ENCODE data around the gene MAP2K5.

MAP2K5 gene

DNA sequence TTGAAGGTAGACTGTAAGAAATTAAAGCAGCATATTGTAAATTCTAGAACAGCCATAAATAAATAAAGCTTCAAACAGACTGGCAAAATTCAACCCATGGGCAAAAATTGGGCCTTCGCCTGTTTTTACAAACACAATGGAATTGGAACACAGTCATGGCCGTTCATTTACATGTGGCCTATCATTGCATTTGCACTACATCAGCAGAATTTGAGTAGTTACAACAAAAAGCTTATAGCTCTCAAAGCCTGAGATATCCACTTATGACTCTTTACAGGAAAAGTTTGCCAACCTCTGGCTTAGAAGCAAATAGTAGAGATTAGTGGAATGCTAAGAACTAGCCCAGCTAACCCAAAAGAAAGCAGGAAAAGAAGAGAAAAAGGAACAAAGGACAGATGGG lies 143.2 kb downstream of the MAP2K5 start:
- no peak for ATAC-seq
- TF ChIP-seq RARB (CRISPR knock-in tag; IDR thresholded peaks at IDR 0.05): no peak
- TF ChIP-seq GLIS3 (CRISPR knock-in tag; IDR thresholded peaks at IDR 0.05): no peak
- TF ChIP-seq ARNTL (CRISPR knock-in tag; IDR thresholded peaks at IDR 0.05; ENCODE audit: borderline replicate concordance, low read depth): no peak
- no peak for TF ChIP-seq ZNF565 (CRISPR knock-in tag; conservative IDR thresholded peaks at IDR 0.05; ENCODE audit: low read depth)
- TF ChIP-seq ZNF8 (CRISPR knock-in tag; IDR thresholded peaks at IDR 0.05): no peak
- TF ChIP-seq, protein P1, sequence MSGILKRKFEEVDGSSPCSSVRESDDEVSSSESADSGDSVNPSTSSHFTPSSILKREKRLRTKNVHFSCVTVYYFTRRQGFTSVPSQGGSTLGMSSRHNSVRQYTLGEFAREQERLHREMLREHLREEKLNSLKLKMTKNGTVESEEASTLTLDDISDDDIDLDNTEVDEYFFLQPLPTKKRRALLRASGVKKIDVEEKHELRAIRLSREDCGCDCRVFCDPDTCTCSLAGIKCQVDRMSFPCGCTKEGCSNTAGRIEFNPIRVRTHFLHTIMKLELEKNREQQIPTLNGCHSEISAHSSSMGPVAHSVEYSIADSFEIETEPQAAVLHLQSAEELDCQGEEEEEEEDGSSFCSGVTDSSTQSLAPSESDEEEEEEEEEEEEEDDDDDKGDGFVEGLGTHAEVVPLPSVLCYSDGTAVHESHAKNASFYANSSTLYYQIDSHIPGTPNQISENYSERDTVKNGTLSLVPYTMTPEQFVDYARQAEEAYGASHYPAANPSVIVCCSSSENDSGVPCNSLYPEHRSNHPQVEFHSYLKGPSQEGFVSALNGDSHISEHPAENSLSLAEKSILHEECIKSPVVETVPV (CRISPR knock-in tag; IDR thresholded peaks at IDR 0.05): no peak

DNA sequence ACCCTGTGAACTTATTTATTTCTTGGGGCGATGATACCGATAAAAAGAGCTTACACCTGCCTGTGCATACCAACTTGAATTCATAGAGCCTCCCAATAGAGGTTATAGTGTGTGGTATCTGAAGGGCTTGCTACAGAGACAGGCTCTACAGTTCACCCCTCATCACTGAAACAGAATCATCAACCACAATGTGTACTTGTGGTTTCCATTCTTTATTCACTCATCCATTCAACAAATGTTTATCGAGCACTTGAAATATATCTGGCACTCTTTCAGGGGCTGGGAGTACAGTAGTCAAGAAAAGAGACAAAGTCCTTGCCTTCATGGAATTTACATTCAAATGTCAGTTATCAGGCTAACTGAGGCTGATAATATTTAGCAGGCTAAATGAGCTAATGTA lies 148.4 kb downstream of the MAP2K5 start:
- TF ChIP-seq ZNF70 (CRISPR knock-in tag; IDR thresholded peaks at IDR 0.05): no peak
- no peak for TF ChIP-seq ESRRG (CRISPR knock-in tag; IDR thresholded peaks at IDR 0.05)
- no peak for TF ChIP-seq ZFP3 (CRISPR knock-in tag; IDR thresholded peaks at IDR 0.05)
- TF ChIP-seq, protein P1 (CRISPR knock-in tag; IDR thresholded peaks at IDR 0.05): no peak
- TF ChIP-seq TOX (CRISPR knock-in tag; IDR thresholded peaks at IDR 0.05; ENCODE audit: borderline replicate concordance): no peak
- TF ChIP-seq, protein P2, sequence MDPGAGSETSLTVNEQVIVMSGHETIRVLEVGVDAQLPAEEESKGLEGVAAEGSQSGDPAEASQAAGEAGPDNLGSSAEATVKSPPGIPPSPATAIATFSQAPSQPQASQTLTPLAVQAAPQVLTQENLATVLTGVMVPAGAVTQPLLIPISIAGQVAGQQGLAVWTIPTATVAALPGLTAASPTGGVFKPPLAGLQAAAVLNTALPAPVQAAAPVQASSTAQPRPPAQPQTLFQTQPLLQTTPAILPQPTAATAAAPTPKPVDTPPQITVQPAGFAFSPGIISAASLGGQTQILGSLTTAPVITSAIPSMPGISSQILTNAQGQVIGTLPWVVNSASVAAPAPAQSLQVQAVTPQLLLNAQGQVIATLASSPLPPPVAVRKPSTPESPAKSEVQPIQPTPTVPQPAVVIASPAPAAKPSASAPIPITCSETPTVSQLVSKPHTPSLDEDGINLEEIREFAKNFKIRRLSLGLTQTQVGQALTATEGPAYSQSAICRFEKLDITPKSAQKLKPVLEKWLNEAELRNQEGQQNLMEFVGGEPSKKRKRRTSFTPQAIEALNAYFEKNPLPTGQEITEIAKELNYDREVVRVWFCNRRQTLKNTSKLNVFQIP (CRISPR knock-in tag; IDR thresholded peaks at IDR 0.05; ENCODE audit: borderline replicate concordance, low read depth): no peak
- no peak for TF ChIP-seq TCF4 (CRISPR knock-in tag; IDR thresholded peaks at IDR 0.05; ENCODE audit: borderline replicate concordance)
- no peak for TF ChIP-seq GLIS3 (CRISPR knock-in tag; IDR thresholded peaks at IDR 0.05)
- no peak for ATAC-seq

DNA sequence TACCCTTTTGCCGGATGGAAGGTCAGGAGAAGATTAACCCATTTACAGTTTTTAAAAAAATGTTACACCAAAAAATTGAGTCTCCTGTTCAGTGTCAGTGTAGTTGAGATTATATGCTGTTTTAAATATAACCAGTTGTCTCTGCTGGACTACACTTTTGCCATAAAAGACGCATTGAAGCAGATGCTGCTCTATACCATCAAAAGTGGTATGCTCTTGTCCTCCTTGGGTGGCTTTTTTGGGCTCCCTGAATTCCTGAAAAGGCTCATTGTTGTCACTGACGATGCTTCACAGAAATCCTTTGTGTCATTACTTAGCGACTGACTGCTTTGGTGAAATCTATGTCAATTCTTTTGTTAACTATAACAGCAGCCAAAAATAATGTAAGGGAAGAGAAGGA lies 148.9 kb downstream of the MAP2K5 start:
- TF ChIP-seq ZNF565 (CRISPR knock-in tag; conservative IDR thresholded peaks at IDR 0.05; ENCODE audit: low read depth) (no peak), TCF4 (CRISPR knock-in tag; IDR thresholded peaks at IDR 0.05; ENCODE audit: borderline replicate concordance) (no peak), ZC3H10 (CRISPR knock-in tag; IDR thresholded peaks at IDR 0.05) (no peak), ARNTL (CRISPR knock-in tag; IDR thresholded peaks at IDR 0.05; ENCODE audit: borderline replicate concordance, low read depth) (no peak), ZNF8 (CRISPR knock-in tag; IDR thresholded peaks at IDR 0.05) (no peak), SNAI2 (CRISPR knock-in tag; IDR thresholded peaks at IDR 0.05) (no peak)
- TF ChIP-seq, protein P3, sequence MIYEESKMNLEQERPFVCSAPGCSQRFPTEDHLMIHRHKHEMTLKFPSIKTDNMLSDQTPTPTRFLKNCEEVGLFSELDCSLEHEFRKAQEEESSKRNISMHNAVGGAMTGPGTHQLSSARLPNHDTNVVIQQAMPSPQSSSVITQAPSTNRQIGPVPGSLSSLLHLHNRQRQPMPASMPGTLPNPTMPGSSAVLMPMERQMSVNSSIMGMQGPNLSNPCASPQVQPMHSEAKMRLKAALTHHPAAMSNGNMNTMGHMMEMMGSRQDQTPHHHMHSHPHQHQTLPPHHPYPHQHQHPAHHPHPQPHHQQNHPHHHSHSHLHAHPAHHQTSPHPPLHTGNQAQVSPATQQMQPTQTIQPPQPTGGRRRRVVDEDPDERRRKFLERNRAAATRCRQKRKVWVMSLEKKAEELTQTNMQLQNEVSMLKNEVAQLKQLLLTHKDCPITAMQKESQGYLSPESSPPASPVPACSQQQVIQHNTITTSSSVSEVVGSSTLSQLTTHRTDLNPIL (CRISPR knock-in tag; IDR thresholded peaks at IDR 0.05; ENCODE audit: low read depth): no peak
- TF ChIP-seq, protein P1 (CRISPR knock-in tag; IDR thresholded peaks at IDR 0.05): no peak
- no peak for ATAC-seq

DNA sequence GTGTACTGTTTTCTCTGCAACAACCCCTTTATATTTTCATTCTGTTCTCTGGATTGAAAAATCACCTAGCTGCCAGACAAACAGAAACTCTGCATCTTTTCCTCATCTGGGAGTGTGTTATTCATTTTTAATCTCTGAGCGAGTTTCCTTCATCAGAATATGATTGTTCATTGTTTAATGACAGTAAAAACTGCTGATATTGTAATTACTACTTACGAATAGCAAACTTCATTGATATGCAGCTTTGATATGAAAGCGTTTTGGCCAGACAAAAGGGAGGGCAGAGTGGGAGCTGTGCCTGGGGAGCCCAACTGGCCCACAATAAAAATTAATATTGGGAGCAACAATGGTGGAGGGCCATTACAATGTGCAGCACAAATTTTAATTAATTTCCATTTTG lies 150.1 kb downstream of the MAP2K5 start:
- no peak for ATAC-seq
- TF ChIP-seq GLIS3 (CRISPR knock-in tag; IDR thresholded peaks at IDR 0.05) (no peak), SNAI2 (CRISPR knock-in tag; IDR thresholded peaks at IDR 0.05) (no peak), OSR1 (CRISPR knock-in tag; IDR thresholded peaks at IDR 0.05) (no peak), ESRRG (CRISPR knock-in tag; IDR thresholded peaks at IDR 0.05) (no peak), ZFP30 (CRISPR knock-in tag; IDR thresholded peaks at IDR 0.05) (no peak), PPARA (CRISPR knock-in tag; IDR thresholded peaks at IDR 0.05; ENCODE audit: borderline replicate concordance) (no peak)
- TF ChIP-seq, protein P4, sequence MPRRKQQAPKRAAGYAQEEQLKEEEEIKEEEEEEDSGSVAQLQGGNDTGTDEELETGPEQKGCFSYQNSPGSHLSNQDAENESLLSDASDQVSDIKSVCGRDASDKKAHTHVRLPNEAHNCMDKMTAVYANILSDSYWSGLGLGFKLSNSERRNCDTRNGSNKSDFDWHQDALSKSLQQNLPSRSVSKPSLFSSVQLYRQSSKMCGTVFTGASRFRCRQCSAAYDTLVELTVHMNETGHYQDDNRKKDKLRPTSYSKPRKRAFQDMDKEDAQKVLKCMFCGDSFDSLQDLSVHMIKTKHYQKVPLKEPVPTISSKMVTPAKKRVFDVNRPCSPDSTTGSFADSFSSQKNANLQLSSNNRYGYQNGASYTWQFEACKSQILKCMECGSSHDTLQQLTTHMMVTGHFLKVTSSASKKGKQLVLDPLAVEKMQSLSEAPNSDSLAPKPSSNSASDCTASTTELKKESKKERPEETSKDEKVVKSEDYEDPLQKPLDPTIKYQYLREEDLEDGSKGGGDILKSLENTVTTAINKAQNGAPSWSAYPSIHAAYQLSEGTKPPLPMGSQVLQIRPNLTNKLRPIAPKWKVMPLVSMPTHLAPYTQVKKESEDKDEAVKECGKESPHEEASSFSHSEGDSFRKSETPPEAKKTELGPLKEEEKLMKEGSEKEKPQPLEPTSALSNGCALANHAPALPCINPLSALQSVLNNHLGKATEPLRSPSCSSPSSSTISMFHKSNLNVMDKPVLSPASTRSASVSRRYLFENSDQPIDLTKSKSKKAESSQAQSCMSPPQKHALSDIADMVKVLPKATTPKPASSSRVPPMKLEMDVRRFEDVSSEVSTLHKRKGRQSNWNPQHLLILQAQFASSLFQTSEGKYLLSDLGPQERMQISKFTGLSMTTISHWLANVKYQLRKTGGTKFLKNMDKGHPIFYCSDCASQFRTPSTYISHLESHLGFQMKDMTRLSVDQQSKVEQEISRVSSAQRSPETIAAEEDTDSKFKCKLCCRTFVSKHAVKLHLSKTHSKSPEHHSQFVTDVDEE (CRISPR knock-in tag; IDR thresholded peaks at IDR 0.05): no peak
- TF ChIP-seq, protein P1 (CRISPR knock-in tag; IDR thresholded peaks at IDR 0.05): no peak
- TF ChIP-seq, protein P5, sequence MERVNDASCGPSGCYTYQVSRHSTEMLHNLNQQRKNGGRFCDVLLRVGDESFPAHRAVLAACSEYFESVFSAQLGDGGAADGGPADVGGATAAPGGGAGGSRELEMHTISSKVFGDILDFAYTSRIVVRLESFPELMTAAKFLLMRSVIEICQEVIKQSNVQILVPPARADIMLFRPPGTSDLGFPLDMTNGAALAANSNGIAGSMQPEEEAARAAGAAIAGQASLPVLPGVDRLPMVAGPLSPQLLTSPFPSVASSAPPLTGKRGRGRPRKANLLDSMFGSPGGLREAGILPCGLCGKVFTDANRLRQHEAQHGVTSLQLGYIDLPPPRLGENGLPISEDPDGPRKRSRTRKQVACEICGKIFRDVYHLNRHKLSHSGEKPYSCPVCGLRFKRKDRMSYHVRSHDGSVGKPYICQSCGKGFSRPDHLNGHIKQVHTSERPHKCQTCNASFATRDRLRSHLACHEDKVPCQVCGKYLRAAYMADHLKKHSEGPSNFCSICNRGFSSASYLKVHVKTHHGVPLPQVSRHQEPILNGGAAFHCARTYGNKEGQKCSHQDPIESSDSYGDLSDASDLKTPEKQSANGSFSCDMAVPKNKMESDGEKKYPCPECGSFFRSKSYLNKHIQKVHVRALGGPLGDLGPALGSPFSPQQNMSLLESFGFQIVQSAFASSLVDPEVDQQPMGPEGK (CRISPR knock-in tag; IDR thresholded peaks at IDR 0.05; ENCODE audit: borderline replicate concordance): no peak
